HEK293 (cell line): Measurements from ENCODE around the gene RASL10B.

Experiments used
- CTCF ChIA-PET: fragments of 350-600 bp; formaldehyde crosslinking; extraction: SDS; loops from one replicate; lab custom pipeline; 2021; ENCODE audit warnings: antibody characterized with exemption; lab: Yijun Ruan, JAX
- POLR2A ChIA-PET: fragments of 300-600 bp; formaldehyde crosslinking; extraction: SDS; loops from one replicate; lab custom pipeline; 2020; ENCODE audit warnings: antibody characterized with exemption, inconsistent platforms; lab: Yijun Ruan, JAX
- H3K27ac ChIP-seq: fragments of 200-500 bp; sonication (Bioruptor generic); 2 replicates; pipeline ENCODE4 v1.5.1; 2014; ENCODE audit warnings: low read depth, low read length, control low read depth, inconsistent platforms; ENCODE audit errors: extremely low read depth
- H3K36me3 ChIP-seq, 2 experiments: fragments of 200-500 bp in 1 of 2; sonication (Bioruptor generic) in 1 of 2; 1 replicate in 1 of 2; 2 replicates in 1 of 2; pipeline ENCODE4 v1.5.1; 2014 to 2017; ENCODE audit warnings: inconsistent platforms in 2 of 2, low read length in 2 of 2; ENCODE audit not compliant: control insufficient read depth in 2 of 2, insufficient read depth in 1 of 2
- H3K4me1 ChIP-seq: fragments of 200-500 bp; sonication (Bioruptor generic); 2 replicates; pipeline ENCODE4 v1.5.1; 2014; ENCODE audit warnings: mild to moderate bottlenecking, low read length, inconsistent platforms; ENCODE audit not compliant: control insufficient read depth, insufficient read depth
- H3K4me3 ChIP-seq: 2 replicates; pipeline ENCODE4 v1.5.1; 2011; ENCODE audit warnings: low read depth, mild to moderate bottlenecking, control low read depth, low read length, moderate library complexity
- H3K9me3 ChIP-seq: fragments of 200-500 bp; sonication (Bioruptor generic); 2 replicates; pipeline ENCODE4 v1.5.1; 2014; ENCODE audit warnings: low read depth, low read length, inconsistent platforms; ENCODE audit not compliant: control insufficient read depth, insufficient read depth
- ATF2 ChIP-seq: fragments of 450-650 bp; formaldehyde crosslinking; IDR thresholded peaks from 2 replicates; pipeline ENCODE4 v1.5.1; 2016; ENCODE audit warnings: missing biosample characterization, missing genetic modification characterization, low read depth
- PRDM1 ChIP-seq: fragments of 450-650 bp; formaldehyde crosslinking; IDR thresholded peaks from 2 replicates; pipeline ENCODE4; 2016; ENCODE audit warnings: missing biosample characterization, missing genetic modification characterization
- PRDM4 ChIP-seq: fragments of 450-650 bp; formaldehyde crosslinking; IDR thresholded peaks from 2 replicates; pipeline ENCODE4 v1.5.1; 2017; ENCODE audit warnings: missing biosample characterization, missing genetic modification characterization
- SCRT1 ChIP-seq: fragments of 450-650 bp; formaldehyde crosslinking; IDR thresholded peaks from 2 replicates; pipeline ENCODE4 v1.5.1; 2016; ENCODE audit warnings: missing biosample characterization, missing genetic modification characterization, borderline replicate concordance
- SP7 ChIP-seq: fragments of 450-650 bp; formaldehyde crosslinking; IDR thresholded peaks from 2 replicates; pipeline ENCODE4 v1.5.1; 2016; ENCODE audit warnings: missing biosample characterization, missing genetic modification characterization
- TSHZ1 ChIP-seq: fragments of 450-650 bp; formaldehyde crosslinking; IDR thresholded peaks from 2 replicates; pipeline ENCODE4 v1.5.1; 2016; ENCODE audit warnings: missing biosample characterization, missing genetic modification characterization, borderline replicate concordance
- ZBTB17 ChIP-seq: fragments of 450-650 bp; formaldehyde crosslinking; IDR thresholded peaks from 2 replicates; pipeline ENCODE4 v1.5.1; 2016; ENCODE audit warnings: missing biosample characterization, missing genetic modification characterization
- ZBTB20 ChIP-seq: fragments of 450-650 bp; formaldehyde crosslinking; IDR thresholded peaks from 2 replicates; pipeline ENCODE4 v1.5.1; 2016; ENCODE audit warnings: missing biosample characterization, missing genetic modification characterization
- ZBTB44 ChIP-seq: fragments of 450-650 bp; IDR thresholded peaks from 2 replicates; pipeline ENCODE4 v1.5.1; 2018; ENCODE audit warnings: missing biosample characterization, mild to moderate bottlenecking, missing genetic modification characterization
- ZFHX2 ChIP-seq: fragments of 450-650 bp; formaldehyde crosslinking; conservative IDR thresholded peaks from 2 replicates; pipeline ENCODE4 v1.5.1; 2016; ENCODE audit warnings: missing biosample characterization, missing genetic modification characterization
- ZFP3 ChIP-seq: fragments of 450-650 bp; formaldehyde crosslinking; IDR thresholded peaks from 2 replicates; pipeline ENCODE4 v1.5.1; 2016; ENCODE audit warnings: low read depth, missing biosample characterization, missing genetic modification characterization
- ZNF133 ChIP-seq: fragments of 450-650 bp; formaldehyde crosslinking; IDR thresholded peaks from 2 replicates; pipeline ENCODE4 v1.5.1; 2016; ENCODE audit warnings: missing biosample characterization, missing genetic modification characterization
- ZNF138 ChIP-seq: fragments of 450-650 bp; formaldehyde crosslinking; IDR thresholded peaks from 2 replicates; pipeline ENCODE4 v1.5.1; 2016; ENCODE audit warnings: missing biosample characterization, missing genetic modification characterization, borderline replicate concordance
- ZNF221 ChIP-seq: fragments of 450-650 bp; formaldehyde crosslinking; IDR thresholded peaks from 2 replicates; pipeline ENCODE4 v1.5.1; 2017; ENCODE audit warnings: missing biosample characterization, missing genetic modification characterization, borderline replicate concordance
- ZNF223 ChIP-seq: fragments of 450-650 bp; formaldehyde crosslinking; IDR thresholded peaks from 2 replicates; pipeline ENCODE4 v1.5.1; 2016; ENCODE audit warnings: missing biosample characterization, missing genetic modification characterization
- ZNF24 ChIP-seq: fragments of 450-650 bp; formaldehyde crosslinking; IDR thresholded peaks from 2 replicates; pipeline ENCODE4 v1.5.1; 2016; ENCODE audit warnings: missing biosample characterization, missing genetic modification characterization
- ZNF266 ChIP-seq: fragments of 450-650 bp; formaldehyde crosslinking; IDR thresholded peaks from 2 replicates; pipeline ENCODE4 v1.5.1; 2016; ENCODE audit warnings: missing biosample characterization, missing genetic modification characterization, low read depth
- ZNF335 ChIP-seq: fragments of 450-650 bp; formaldehyde crosslinking; conservative IDR thresholded peaks from 2 replicates; pipeline ENCODE4 v1.5.1; 2016; ENCODE audit warnings: missing biosample characterization, missing genetic modification characterization
- ZNF341 ChIP-seq: fragments of 450-650 bp; formaldehyde crosslinking; IDR thresholded peaks from 2 replicates; pipeline ENCODE4; 2016; ENCODE audit warnings: low read depth, missing biosample characterization, missing genetic modification characterization
- ZNF660 ChIP-seq: fragments of 450-650 bp; IDR thresholded peaks from 2 replicates; pipeline ENCODE4 v1.5.1; 2018; ENCODE audit warnings: missing biosample characterization, mild to moderate bottlenecking, missing genetic modification characterization
- ZNF843 ChIP-seq: fragments of 450-650 bp; formaldehyde crosslinking; IDR thresholded peaks from 2 replicates; pipeline ENCODE4 v1.5.1; 2016; ENCODE audit warnings: missing biosample characterization, missing genetic modification characterization
- ZSCAN4 ChIP-seq: fragments of 450-650 bp; formaldehyde crosslinking; IDR thresholded peaks from 2 replicates; pipeline ENCODE4 v1.5.1; 2017; ENCODE audit warnings: missing biosample characterization, missing genetic modification characterization

The RASL10B gene

GRCh38 chr17:35786941-35787432 lies 55.5 kb downstream of the RASL10B start:
- Histone ChIP-seq H3K4me1 (no peaks in the 10 kb centered on the region), H3K9me3 (no peaks in the 10 kb centered on the region), H3K27ac (no peak overlapping the region)
- CTCF ChIA-PET: interaction anchor here (0.5 to 5.9 kb wide), 7 partner anchors 10 to 128 kb away, joined by 3 to 53 read pairs (median 3); no protein-coding TSS in a partner anchor
- TF ChIP-seq SCRT1 (tag by site-specific recombination) (no peak), ZNF266 (tag by site-specific recombination) (no peak), ZNF138 (tag by site-specific recombination) (no peak), PRDM1 (tag by site-specific recombination) (peak; percentile 42; the same call in 1 of the 2 replicates), ZFP3 (tag by site-specific recombination) (no peak), ZNF843 (tag by site-specific recombination) (no peak), ZBTB17 (tag by site-specific recombination) (peak; percentile 25; the same call in 1 of the 2 replicates)
- TF ChIP-seq, all 188 proteins: peak for 2
- Histone ChIP-seq H3K36me3 (no peaks in the 10 kb centered on the region), H3K4me3 (no peak overlapping the region)
- POLR2A ChIA-PET: interaction anchor here (1.3 to 3.4 kb wide), 2 partner anchors 18 to 22 kb away, joined by 5 to 12 read pairs; partner anchors contain the start of gene TAF15

GRCh38 chr17:35788477-35789368 lies 57.3 kb downstream of the RASL10B start:
- Histone ChIP-seq H3K4me1 (no peaks in the 10 kb centered on the region), H3K27ac (no peak overlapping the region), H3K9me3 (no peaks in the 10 kb centered on the region), H3K4me3 (no peak overlapping the region), H3K36me3 (no peaks in the 10 kb centered on the region)
- ChIA-PET POLR2A (interaction anchor here (1.0 to 2.2 kb wide), 3 partner anchors 11 to 24 kb away, joined by 3 to 15 read pairs (median 3); partner anchors contain the start of gene TAF15), CTCF (interaction anchor here (0.6 to 5.9 kb wide), 9 partner anchors 8 to 285 kb away, joined by 3 to 53 read pairs (median 5); no protein-coding TSS in a partner anchor)
- peak; percentile 92 for TF ChIP-seq PRDM4 (tag by site-specific recombination)
- TF ChIP-seq ZFHX2 (tag by site-specific recombination): 0 out of 2 replicates have a peak, but pooled peaks have one; percentile 17
- TF ChIP-seq ZNF341 (tag by site-specific recombination): no peak
- TF ChIP-seq ZBTB44: peak; percentile 56; the same call in 1 of the 2 replicates
- TF ChIP-seq ZBTB20 (tag by site-specific recombination): peak; percentile 92
- no peak for TF ChIP-seq ZNF221
- peak; percentile 97 for TF ChIP-seq ATF2 (tag by site-specific recombination)
- no peak for TF ChIP-seq TSHZ1 (tag by site-specific recombination)
- peak; percentile 67 for TF ChIP-seq ZNF335 (tag by site-specific recombination)
- TF ChIP-seq ZNF223: no peak
- TF ChIP-seq ZSCAN4 (tag by site-specific recombination): peak; percentile 65
- peak; percentile 23; the same call in 1 of the 2 replicates for TF ChIP-seq ZNF24 (tag by site-specific recombination)
- TF ChIP-seq SP7: peak; percentile 31; the same call in 1 of the 2 replicates
- TF ChIP-seq ZNF133: peak; percentile 84
- peak; percentile 70 for TF ChIP-seq ZNF660
